Measurements from ENCODE around the gene DST.

Gene DST

GRCh38 chr6:56424064-56424463 is 218.6 kb downstream of the DST start:
- DNase-seq = no peak

- no peak for DNase-seq
These were observed 222.4 kb downstream of the DST start for GRCh38 chr6:56420296-56420695.

GRCh38 chr6:56419191-56419590 is 223.5 kb downstream of the DST start:
- no peak for DNase-seq

GRCh38 chr6:56417823-56418222 is 224.9 kb downstream of the DST start:
- no peak for DNase-seq

GRCh38 chr6:56416247-56416646 is 226.4 kb downstream of the DST start:
- DNase-seq = no peak

- no peak for DNase-seq
These were observed 233.7 kb downstream of the DST start for GRCh38 chr6:56408976-56409375.
